HepG2 (cell line): ENCODE results near the gene TRDMT1.
"Not testable (repeated sequence)": the region's sequence is repeated elsewhere in the genome, so short reads cannot be mapped to it uniquely, and the experiment has no call there.

Source experiments
- ARID2 ChIP-seq: sonication (generic); formaldehyde crosslinking; IDR thresholded peaks from 2 replicates; pipeline ENCODE4 v1.8.1; 2022; ENCODE audit warnings: mild to moderate bottlenecking, missing genetic modification reagents, borderline replicate concordance
- CHD4 ChIP-seq: fragments of 200-600 bp; sonication (generic); IDR thresholded peaks from 2 replicates; pipeline ENCODE4 v1.7.0; 2017; ENCODE audit warnings: mild to moderate bottlenecking, low read length, borderline replicate concordance
- EP300 ChIP-seq, 3 experiments: sonication (generic) in 1 of 3; formaldehyde crosslinking in 1 of 3; IDR thresholded peaks; 2 replicates each; pipeline versions ENCODE4 v1.5.1 to v1.6.1; 2011 to 2020; ENCODE audit warnings: low read depth in 2 of 3, low read length in 2 of 3, borderline replicate concordance in 1 of 3, improper control_type of control experiment in 1 of 3, mild to moderate bottlenecking in 1 of 3, missing genetic modification reagents in 1 of 3, moderate library complexity in 1 of 3
- JUNB ChIP-seq: sonication (generic); formaldehyde crosslinking; IDR thresholded peaks from 2 replicates; pipeline ENCODE4 v1.8.0; 2022; ENCODE audit warnings: missing genetic modification reagents, mild to moderate bottlenecking, borderline replicate concordance
- POLR2A ChIP-seq, 2 experiments: IDR thresholded peaks; 2 replicates each; pipeline ENCODE4 v1.6.1; 2011; ENCODE audit warnings: low read depth in 2 of 2, low read length in 2 of 2, mild to moderate bottlenecking in 1 of 2, moderate library complexity in 1 of 2; ENCODE audit not compliant: insufficient read depth in 1 of 2
- ZNF18 ChIP-seq: sonication (generic); formaldehyde crosslinking; IDR thresholded peaks from 2 replicates; pipeline ENCODE4 v1.8.0; 2022; ENCODE audit warnings: mild to moderate bottlenecking, missing genetic modification reagents; ENCODE audit not compliant: insufficient replicate concordance

DNA sequence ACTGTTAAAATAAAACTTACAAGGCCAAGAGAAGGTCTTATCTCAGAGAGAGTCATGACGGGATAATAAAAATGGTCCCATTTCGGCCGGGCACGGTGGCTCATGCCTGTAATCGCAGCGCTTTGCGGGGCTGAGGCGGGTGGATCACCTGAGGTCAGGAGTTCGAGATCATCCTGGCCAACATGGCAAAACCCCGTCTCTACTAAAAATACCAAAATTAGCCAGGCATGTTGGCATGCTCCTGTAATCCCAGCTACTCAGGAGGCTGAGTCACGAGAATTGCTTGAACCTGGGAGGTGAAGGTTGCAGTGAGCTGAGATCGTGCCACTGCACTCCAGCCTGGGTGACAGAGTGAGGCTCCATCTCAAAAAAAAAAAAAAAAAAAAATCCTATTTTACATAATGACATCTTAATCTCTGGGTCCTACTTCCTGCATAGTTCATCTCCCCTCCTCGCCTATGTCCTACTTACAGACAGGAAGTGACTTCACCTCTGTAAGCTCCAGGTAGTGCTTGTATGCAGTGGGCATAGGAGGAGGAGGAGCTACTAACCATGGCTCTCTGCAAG lies 86.5 kb downstream of the TRDMT1 start:
- not testable (repeated sequence) for TF ChIP-seq JUNB; POLR2A (IDR thresholded peaks at IDR 0.05; ENCODE audit: insufficient read depth in 1 of 2, low read depth in 2 of 2, low read length in 2 of 2); EP300 (IDR thresholded peaks at IDR 0.05; ENCODE audit: low read depth in 2 of 2, low read length in 2 of 2); EP300 (CRISPR knock-in tag; IDR thresholded peaks at IDR 0.05; ENCODE audit: borderline replicate concordance); ARID2; ZNF18 (CRISPR knock-in tag); CHD4
